GM21390 (cell line): ENCODE data around the gene WASHC3.
"Not testable (repeated sequence)": the region's sequence is repeated elsewhere in the genome, so short reads cannot be mapped to it uniquely, and the experiment has no call there.

Experiments
- ATAC-seq: cut with Tn5 transposase; IDR thresholded peaks from one replicate; pipeline ENCODE4 v1.9.1; 2021; ENCODE audit not compliant: unreplicated experiment

Gene WASHC3

GRCh38 chr12:102051431-102051965, 10.3 kb downstream of the WASHC3 start:
- peak; percentile 68 for ATAC-seq

- ATAC-seq, result no peak
Observed at GRCh38 chr12:102050660-102051430, 10.9 kb downstream of the WASHC3 start.

- peak; percentile 86 for ATAC-seq
Observed at GRCh38 chr12:102043928-102044327, 17.9 kb downstream of the WASHC3 start.

GRCh38 chr12:102033991-102034745, 27.6 kb downstream of the WASHC3 start:
- ATAC-seq, result no peak

- no peak for ATAC-seq
Observed at GRCh38 chr12:102031852-102032251, 29.9 kb downstream of the WASHC3 start.

- no peak for ATAC-seq
Observed at GRCh38 chr12:102029141-102029540, 32.6 kb downstream of the WASHC3 start.

- ATAC-seq, result no peak
Observed at GRCh38 chr12:102026728-102027127, 35.1 kb downstream of the WASHC3 start.

GRCh38 chr12:102024765-102025164, 37.0 kb downstream of the WASHC3 start:
- no peak for ATAC-seq

GRCh38 chr12:102023343-102023930, 38.4 kb downstream of the WASHC3 start:
- ATAC-seq, result no peak

- ATAC-seq, result no peak
Observed at GRCh38 chr12:102022286-102022685, 39.5 kb downstream of the WASHC3 start.

- no peak for ATAC-seq
Observed at GRCh38 chr12:102021540-102022246, 40.1 kb downstream of the WASHC3 start.

- not testable (repeated sequence) for ATAC-seq
Observed at GRCh38 chr12:102018607-102019006, 43.2 kb downstream of the WASHC3 start.

GRCh38 chr12:102016472-102016871, 45.3 kb downstream of the WASHC3 start:
- no peak for ATAC-seq

GRCh38 chr12:102010265-102010994, 51.4 kb downstream of the WASHC3 start:
- peak; percentile 92 for ATAC-seq

GRCh38 chr12:102009796-102010195, 52.0 kb downstream of the WASHC3 start:
- peak; percentile 5 for ATAC-seq

- no peak for ATAC-seq
Observed at GRCh38 chr12:102008615-102009126, 53.1 kb downstream of the WASHC3 start.

GRCh38 chr12:102005256-102005655, 56.5 kb downstream of the WASHC3 start:
- no peak for ATAC-seq

- no peak for ATAC-seq
Observed at GRCh38 chr12:101997102-101997501, 64.7 kb downstream of the WASHC3 start.

- ATAC-seq, result no peak
Observed at GRCh38 chr12:101995684-101996083, 66.1 kb downstream of the WASHC3 start.

GRCh38 chr12:101992091-101992490, 69.7 kb downstream of the WASHC3 start:
- ATAC-seq, result no peak
